CD14-positive monocyte (primary cell): Measurements from ENCODE around the gene ATRN. TPM values are rescaled to one million over a fixed set of nuclear protein-coding genes. Genes with fewer than 3 reads are reported as not detected.

Experiments used
- DNase-seq, 3 donors: peaks; one replicate each; pipeline ENCODE4 v3.0.0-alpha.2; 2011 to 2022
- H2AFZ ChIP-seq: 2 replicates; pipeline ENCODE4 v1.6.0; 2012; ENCODE audit warnings: mild to moderate bottlenecking, low read depth, low read length, inconsistent platforms; ENCODE audit not compliant: insufficient read depth, poor library complexity, severe bottlenecking
- H3K27ac ChIP-seq, 2 donors: 1 replicate in 1 of 2; 2 replicates in 1 of 2; pipeline ENCODE4 v1.5.1; 2012 to 2013; ENCODE audit warnings: low read length in 2 of 2, control low read depth in 1 of 2, inconsistent platforms in 1 of 2, low read depth in 1 of 2, mild to moderate bottlenecking in 1 of 2
- H3K27me3 ChIP-seq, 2 donors: one replicate each; pipeline versions ENCODE4 v1.6.0 to v1.6.1; 2011 to 2013; ENCODE audit warnings: low read length in 2 of 2; ENCODE audit not compliant: control insufficient read depth in 2 of 2, insufficient read depth in 2 of 2
- H3K36me3 ChIP-seq, 2 donors: replicated peaks in 1 of 2; 1 replicate in 1 of 2; 2 replicates in 1 of 2; pipeline versions ENCODE4 v1.5.1 to v1.6.1; 2012 to 2013; ENCODE audit warnings: low read length in 2 of 2, control low read depth in 1 of 2, inconsistent platforms in 1 of 2, mild to moderate bottlenecking in 1 of 2; ENCODE audit not compliant: insufficient read depth in 2 of 2, control insufficient read depth in 1 of 2
- H3K4me1 ChIP-seq, 2 donors: 1 replicate in 1 of 2; 2 replicates in 1 of 2; pipeline versions ENCODE4 v1.5.1 to v1.6.1; 2012 to 2013; ENCODE audit warnings: low read length in 2 of 2, control low read depth in 1 of 2, inconsistent platforms in 1 of 2, mild to moderate bottlenecking in 1 of 2, moderate library complexity in 1 of 2; ENCODE audit not compliant: insufficient read depth in 2 of 2, control insufficient read depth in 1 of 2
- H3K4me2 ChIP-seq: replicated peaks from 2 replicates; pipeline ENCODE3; 2012; ENCODE audit warnings: low read length, moderate library complexity, mild to moderate bottlenecking; ENCODE audit not compliant: poor library complexity, severe bottlenecking; ENCODE audit errors: extremely low read depth
- H3K4me3 ChIP-seq, 3 experiments: fragments of 200-600 bp in 1 of 3; sonication (generic) in 1 of 3; replicated peaks in 1 of 3; 1 replicate in 2 of 3; 2 replicates in 1 of 3; pipeline ENCODE4 v1.5.1; 2011 to 2013; ENCODE audit warnings: low read length in 3 of 3, mild to moderate bottlenecking in 3 of 3, control low read depth in 2 of 3, low read depth in 2 of 3, inconsistent platforms in 1 of 3, moderate library complexity in 1 of 3
- H3K79me2 ChIP-seq: 2 replicates; pipeline ENCODE4 v1.6.0; 2012; ENCODE audit warnings: mild to moderate bottlenecking, control low read depth, inconsistent platforms, low read length, moderate library complexity; ENCODE audit not compliant: insufficient read depth
- H3K9ac ChIP-seq: 2 replicates; pipeline ENCODE4 v1.6.0; 2017; ENCODE audit warnings: low read length, mild to moderate bottlenecking; ENCODE audit not compliant: insufficient read depth, poor library complexity, severe bottlenecking
- H3K9me3 ChIP-seq, 2 donors: replicated peaks in 1 of 2; 1 replicate in 1 of 2; 2 replicates in 1 of 2; pipeline versions ENCODE4 v1.5.1 to v1.6.1; 2012 to 2013; ENCODE audit warnings: low read length in 2 of 2, control low read depth in 1 of 2; ENCODE audit not compliant: control insufficient read depth in 1 of 2, insufficient read depth in 1 of 2
- H4K20me1 ChIP-seq: 2 replicates; pipeline ENCODE4 v1.6.0; 2012; ENCODE audit warnings: mild to moderate bottlenecking, low read length, control low read depth, moderate library complexity; ENCODE audit not compliant: insufficient read depth
- H3K27ac Mint-ChIP-seq, 7 donors: one replicate each; pipeline ENCODE4 v1.8.0; 2020; ENCODE audit warnings: mild to moderate bottlenecking in 7 of 7, mixed read lengths in 7 of 7, moderate library complexity in 6 of 7, inconsistent platforms in 2 of 7
- H3K27me3 Mint-ChIP-seq, 3 donors: one replicate each; pipeline ENCODE4 v1.8.0; 2021 to 2022; ENCODE audit warnings: low read depth in 3 of 3, mild to moderate bottlenecking in 3 of 3, mixed read lengths in 3 of 3, moderate library complexity in 3 of 3, inconsistent platforms in 1 of 3
- H3K36me3 Mint-ChIP-seq, 2 donors: one replicate each; pipeline ENCODE4 v1.8.0; 2020; ENCODE audit warnings: mixed read lengths in 2 of 2, inconsistent platforms in 1 of 2, mild to moderate bottlenecking in 1 of 2
- H3K4me1 Mint-ChIP-seq: one replicate; pipeline ENCODE4 v1.8.0; 2020; ENCODE audit warnings: mild to moderate bottlenecking, mixed read lengths
- H3K4me3 Mint-ChIP-seq, 2 donors: one replicate each; pipeline ENCODE4 v1.8.0; 2020; ENCODE audit warnings: mild to moderate bottlenecking in 2 of 2, mixed read lengths in 2 of 2, moderate library complexity in 1 of 2
- H3K9me3 Mint-ChIP-seq, 7 donors: one replicate each; pipeline ENCODE4 v1.8.0; 2020 to 2022; ENCODE audit warnings: mixed read lengths in 7 of 7, mild to moderate bottlenecking in 6 of 7, moderate library complexity in 6 of 7, inconsistent platforms in 2 of 7
- CTCF ChIP-seq: fragments of 200-600 bp; IDR thresholded peaks from one replicate; pipeline ENCODE4 v1.8.0; 2022; ENCODE audit warnings: antibody characterized with exemption, mild to moderate bottlenecking
- WGBS: methylation state at CpG from one replicate; pipeline ENCODE4 v1.1.5; 2013; ENCODE audit warnings: missing lambda C conversion rate; ENCODE audit not compliant: insufficient coverage; 5-methylcytosine and 5-hydroxymethylcytosine counted together
- intact Hi-C, 2 donors: fragments of 100-400 bp; cut with micrococcal nuclease; formaldehyde crosslinking; loops; one replicate each; pipeline versions ENCODE4 v1.15.0 to v1.15.1; 2023
- polyA plus RNA-seq, 3 donors: library from polyadenylated mRNA; depleted of rRNA in 1 of 3; unstranded in 2 of 3; stranded (reverse) in 1 of 3; fragments of 300-500 nt in 2 of 3; fragments of >200 nt in 1 of 3; fragmentation: Illumina TruSeq in 2 of 3; gene quantifications; 1 replicate in 2 of 3; 2 replicates in 1 of 3; pipeline ENCODE4 v1.2.3, GENCODE V29; 2012 to 2021
- small RNA-seq: library from RNA; depleted of rRNA; stranded (forward); fragments of <200 nt; gene quantifications from one replicate; pipeline ENCODE3, GENCODE V24; 2012; ENCODE audit warnings: low read depth; ENCODE audit not compliant: insufficient read length

ATRN gene
- polyA plus RNA-seq, 3 donors: 10.2 to 17.4 (median 11.5) TPM

- H3K4me2 ChIP-seq: no peak overlapping the region
- Mint-ChIP-seq H3K4me1 (no peaks in the 10 kb centered on the region), H3K9me3 (peaks cover 3 to 12% (median 5%) of the 10 kb centered on the region in 7 donors), H3K36me3 (peaks cover 3 to 4% of the 10 kb centered on the region in 2 donors), H3K27me3 (peaks cover 1 to 5% (median 1%) of the 10 kb centered on the region in 3 donors), H3K27ac (no peak overlapping the region), H3K4me3 (no peak overlapping the region)
- no peaks in the 10 kb centered on the region for H3K79me2 ChIP-seq
- 97% methylated on average over 15 of the region's 16 CpGs for WGBS
- H3K36me3 ChIP-seq: peaks cover 0 to 21% of the 10 kb centered on the region in 2 donors
- no peaks in the 10 kb centered on the region for H3K27me3 ChIP-seq
- H3K9me3 ChIP-seq: peaks cover 4 to 8% of the 10 kb centered on the region in 2 donors
- H3K9ac ChIP-seq: no peak overlapping the region
- H2AFZ ChIP-seq: no peak overlapping the region
- no peak overlapping the region for H3K27ac ChIP-seq
- no peaks in the 10 kb centered on the region for H4K20me1 ChIP-seq
- no peak overlapping the region for H3K4me3 ChIP-seq
- DNase-seq: no peak
- no peaks in the 10 kb centered on the region for H3K4me1 ChIP-seq
- TF ChIP-seq CTCF: no peak
- intact Hi-C loops: no loop called here
Observed at GRCh38 chr20:3699037-3699436, 228.2 kb downstream of the ATRN start.

Small RNA genes lying within 50 kb of the gene (small RNA-seq; reads per million reads assigned to genes)
- gene AL353193.1: not detected

Other genes with a start within 250 kb of the ATRN start
- under 1 TPM in 2 of 3 donors, not detected in 1; 0.11 to 0.33 TPM for gene SLC4A11, start 231.8 kb upstream of the ATRN start, polyA plus RNA-seq
- gene DNAAF9, start 63.3 kb upstream of the ATRN start, polyA plus RNA-seq: 10 to 100 TPM in 1 of 3 donors, 1 to 10 TPM in 1, under 1 TPM in 1; 0.53 to 10.8 (median 1.2) TPM
- not detected for gene GFRA4, start 192.4 kb downstream of the ATRN start, polyA plus RNA-seq
- gene ADAM33, start 211.0 kb downstream of the ATRN start, polyA plus RNA-seq: not detected
- gene SIGLEC1, start 241.6 kb downstream of the ATRN start, polyA plus RNA-seq: 10 to 100 TPM in 1 of 3 donors, 1 to 10 TPM in 2; 1.6 to 23.5 (median 2.5) TPM